ENCODE results near the gene TMEM52. TPM values are rescaled to one million over a fixed set of nuclear protein-coding genes. Genes with fewer than 3 reads are reported as not detected.

Gene TMEM52
- total RNA-seq, 5 donors from 2014 or later (not counting 1 experiment from before 2014, with no cell fraction given) = 0.28 to 0.93 (median 0.69) TPM; not detected in 2

DNA sequence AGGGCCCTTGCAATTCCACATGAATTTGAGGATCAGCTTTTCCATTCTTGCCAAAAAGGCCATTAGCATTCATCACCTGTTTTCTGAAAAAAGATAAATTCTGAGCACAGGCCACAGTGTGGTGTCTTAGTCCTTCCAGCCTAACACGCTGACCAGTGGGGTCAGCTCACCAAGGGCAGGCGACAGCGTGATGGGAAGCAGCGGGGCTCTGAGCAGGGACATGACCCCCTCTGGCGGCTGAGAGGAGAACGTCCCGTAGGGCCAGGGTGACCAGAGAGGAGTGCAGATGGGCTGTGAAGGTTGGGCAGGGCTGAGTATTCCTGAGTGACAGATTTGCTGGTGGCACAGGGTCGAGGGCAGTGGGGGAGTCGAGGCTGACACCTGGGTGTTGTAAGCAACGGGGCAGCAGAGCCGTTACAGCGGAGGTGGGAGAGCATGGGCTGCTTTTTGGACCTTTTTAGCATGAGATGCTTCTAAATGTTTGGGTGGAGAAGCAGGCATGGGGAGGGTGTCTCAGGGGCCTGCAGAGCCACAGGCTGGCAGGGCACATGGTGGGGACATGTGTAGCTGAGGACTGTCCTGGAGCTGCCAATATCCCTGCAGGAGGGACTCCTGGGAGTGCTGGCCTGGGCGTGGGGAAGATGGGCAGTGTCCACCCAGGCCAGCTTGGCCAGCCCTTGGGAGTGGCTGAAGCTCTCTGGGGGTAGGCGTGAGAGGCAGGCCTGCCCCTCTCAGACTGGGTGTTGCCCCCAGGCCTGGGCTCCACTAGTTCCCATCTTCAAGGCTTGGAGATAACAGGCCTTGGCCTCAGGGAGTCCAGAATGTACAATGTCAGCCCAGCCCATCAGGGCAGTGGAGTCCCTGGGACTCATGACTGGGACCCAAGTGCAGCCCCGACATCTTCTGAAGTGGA, 12.6 kb downstream of the TMEM52 start:
- Histone ChIP-seq H3K27ac (ENCODE audit: low read length) (no peak overlapping the region), H3K27me3 (replicated peaks in 1 of 2; ENCODE audit: control insufficient read depth in 2 of 2, extremely low read depth in 1 of 2, insufficient read depth in 2 of 2, low read length in 1 of 2) (peaks cover 0 to 8% of the 10 kb centered on the region in 2 experiments), H3K4me3 (ENCODE audit: control insufficient read depth in 1 of 2, extremely low read depth in 1 of 2, low read length in 1 of 2) (no peak overlapping the region), H3K4me1 (ENCODE audit: control insufficient read depth in 1 of 2, extremely low read depth in 1 of 2, insufficient read depth in 2 of 2, low read length in 2 of 2) (peaks cover 0 to 28% of the 10 kb centered on the region in 2 experiments), H3K36me3 (ENCODE audit: control insufficient read depth in 2 of 2, extremely low read depth in 1 of 2, insufficient read depth in 1 of 2, low read length in 1 of 2) (no peaks in the 10 kb centered on the region), H3K9me3 (no peaks in the 10 kb centered on the region)
- peak overlapping the region; percentile 54 to 71 (median 58) for H3K4me3 Mint-ChIP-seq
- H3K9me3 Mint-ChIP-seq = no peaks in the 10 kb centered on the region
- ATAC-seq (replicated peaks in 1 of 4) (peak in 3 of 4 experiments; percentile 17 to 21 (median 18)), DNase-seq (peak in 26 of 35 experiments; percentile 41 to 79 (median 56))
- CTCF ChIA-PET = interaction anchor here in 1 of 2 donors (1.5 kb wide), 1 partner anchor 37 kb away, joined by 3 read pairs; no protein-coding TSS in a partner anchor
- POLR2A ChIA-PET = no interaction called here
- peaks cover 13 to 18% (median 17%) of the 10 kb centered on the region in 3 donors for H3K4me1 Mint-ChIP-seq
- H3K36me3 Mint-ChIP-seq = no peaks in the 10 kb centered on the region
- H3K27ac Mint-ChIP-seq = peak overlapping the region; percentile 68 to 77
- no peaks in the 10 kb centered on the region for H3K27me3 Mint-ChIP-seq
- WGBS (ENCODE audit: insufficient coverage) = 34% methylated on average over 15 of the region's 15 CpGs

- peaks cover 0 to 21% of the 10 kb centered on the region in 2 experiments for H3K27me3 ChIP-seq (replicated peaks in 1 of 2; ENCODE audit: control insufficient read depth in 2 of 2, extremely low read depth in 1 of 2, insufficient read depth in 2 of 2, low read length in 1 of 2)
- H3K4me3 ChIP-seq (ENCODE audit: control insufficient read depth in 1 of 2, extremely low read depth in 1 of 2, low read length in 1 of 2) = no peak overlapping the region
- H3K36me3 ChIP-seq (ENCODE audit: control insufficient read depth in 2 of 2, extremely low read depth in 1 of 2, insufficient read depth in 1 of 2, low read length in 1 of 2) = no peaks in the 10 kb centered on the region
- no peak overlapping the region for H3K27ac ChIP-seq (ENCODE audit: low read length)
- Mint-ChIP-seq H3K4me1 (peaks cover 7 to 9% (median 8%) of the 10 kb centered on the region in 3 donors), H3K4me3 (no peak overlapping the region), H3K27ac (no peak overlapping the region), H3K27me3 (peaks cover 0 to 4% of the 10 kb centered on the region in 2 donors), H3K36me3 (no peaks in the 10 kb centered on the region), H3K9me3 (no peaks in the 10 kb centered on the region)
- DNase-seq (no peak), ATAC-seq (replicated peaks in 1 of 4) (no peak)
- ChIA-PET CTCF (no interaction called here), POLR2A (no interaction called here)
- 82% methylated on average over 2 of the region's 12 CpGs for WGBS (ENCODE audit: insufficient coverage)
- no peaks in the 10 kb centered on the region for H3K9me3 ChIP-seq
- H3K4me1 ChIP-seq (ENCODE audit: control insufficient read depth in 1 of 2, extremely low read depth in 1 of 2, insufficient read depth in 2 of 2, low read length in 2 of 2) = peaks cover 0 to 26% of the 10 kb centered on the region in 2 experiments
Observed at GRCh38 chr1:1903224-1903623, 15.9 kb downstream of the TMEM52 start.

GRCh38 chr1:1901641-1902294, 17.3 kb downstream of the TMEM52 start:
- WGBS (ENCODE audit: insufficient coverage) = 70% methylated on average over 10 of the region's 13 CpGs
- Mint-ChIP-seq H3K4me3 (no peak overlapping the region), H3K9me3 (no peaks in the 10 kb centered on the region)

GRCh38 chr1:1900883-1901640, 18.0 kb downstream of the TMEM52 start:
- no peak overlapping the region for H3K4me3 Mint-ChIP-seq

More at GRCh38 chr1:1901641-1902294, 17.3 kb downstream of the TMEM52 start:
- Histone ChIP-seq H3K27me3 (replicated peaks in 1 of 2; ENCODE audit: control insufficient read depth in 2 of 2, extremely low read depth in 1 of 2, insufficient read depth in 2 of 2, low read length in 1 of 2) (peaks cover 0 to 21% of the 10 kb centered on the region in 2 experiments), H3K36me3 (ENCODE audit: control insufficient read depth in 2 of 2, extremely low read depth in 1 of 2, insufficient read depth in 1 of 2, low read length in 1 of 2) (no peaks in the 10 kb centered on the region), H3K4me1 (ENCODE audit: control insufficient read depth in 1 of 2, extremely low read depth in 1 of 2, insufficient read depth in 2 of 2, low read length in 2 of 2) (peaks cover 0 to 20% of the 10 kb centered on the region in 2 experiments), H3K27ac (ENCODE audit: low read length) (no peak overlapping the region), H3K4me3 (ENCODE audit: control insufficient read depth in 1 of 2, extremely low read depth in 1 of 2, low read length in 1 of 2) (no peak overlapping the region), H3K9me3 (no peaks in the 10 kb centered on the region)
- Mint-ChIP-seq H3K27ac (no peak overlapping the region), H3K4me1 (peaks cover 7 to 8% (median 7%) of the 10 kb centered on the region in 3 donors), H3K36me3 (no peaks in the 10 kb centered on the region), H3K27me3 (peaks cover 0 to 4% of the 10 kb centered on the region in 2 donors)
- POLR2A ChIA-PET = interaction anchor here in 1 of 2 donors (0.7 kb wide), 1 partner anchor 21 kb away, joined by 5 read pairs; no protein-coding TSS in a partner anchor
- ATAC-seq (replicated peaks in 1 of 4) (no peak), DNase-seq (no peak)
- CTCF ChIA-PET = no interaction called here

DNA sequence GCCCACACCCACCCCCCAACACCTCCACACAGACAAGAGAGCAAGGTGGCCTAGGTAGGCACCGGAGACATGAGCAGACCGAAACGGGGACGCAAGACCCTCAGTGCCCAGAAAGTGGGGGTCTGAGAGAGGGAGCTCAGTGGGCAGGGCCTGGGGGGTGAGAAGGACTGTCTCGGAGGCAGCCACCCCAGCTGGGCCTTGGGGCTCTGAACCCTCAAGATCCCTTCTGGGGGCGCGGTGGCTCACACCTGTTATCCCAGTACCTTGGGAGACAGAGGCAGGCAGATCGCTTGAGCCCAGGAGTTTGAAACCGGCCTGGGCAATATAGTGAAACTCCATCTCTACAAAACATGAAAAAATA, 19.1 kb downstream of the TMEM52 start:
- Histone ChIP-seq H3K4me3 (ENCODE audit: control insufficient read depth in 1 of 2, extremely low read depth in 1 of 2, low read length in 1 of 2) (no peak overlapping the region), H3K27ac (ENCODE audit: low read length) (no peak overlapping the region), H3K4me1 (ENCODE audit: control insufficient read depth in 1 of 2, extremely low read depth in 1 of 2, insufficient read depth in 2 of 2, low read length in 2 of 2) (peaks cover 2 to 21% of the 10 kb centered on the region in 2 experiments), H3K27me3 (replicated peaks in 1 of 2; ENCODE audit: control insufficient read depth in 2 of 2, extremely low read depth in 1 of 2, insufficient read depth in 2 of 2, low read length in 1 of 2) (peaks cover 0 to 36% of the 10 kb centered on the region in 2 experiments), H3K36me3 (ENCODE audit: control insufficient read depth in 2 of 2, extremely low read depth in 1 of 2, insufficient read depth in 1 of 2, low read length in 1 of 2) (no peaks in the 10 kb centered on the region), H3K9me3 (no peaks in the 10 kb centered on the region)
- Mint-ChIP-seq H3K27me3 (peaks cover 0 to 4% of the 10 kb centered on the region in 2 donors), H3K36me3 (no peaks in the 10 kb centered on the region), H3K9me3 (no peaks in the 10 kb centered on the region), H3K4me3 (no peak overlapping the region), H3K27ac (no peak overlapping the region), H3K4me1 (peaks cover 5 to 12% (median 9%) of the 10 kb centered on the region in 3 donors)
- whole genome bisulfite sequencing (ENCODE audit: insufficient coverage) = 60% methylated on average over 2 of the region's 9 CpGs
- POLR2A ChIA-PET = interaction anchor here in 1 of 2 donors (0.6 kb wide), 1 partner anchor 92 kb away, joined by 4 read pairs; no protein-coding TSS in a partner anchor
- ATAC-seq (replicated peaks in 1 of 4) (no peak), DNase-seq (no peak)
- CTCF ChIA-PET = no interaction called here

More at GRCh38 chr1:1900883-1901640, 18.0 kb downstream of the TMEM52 start:
- Mint-ChIP-seq H3K36me3 (no peaks in the 10 kb centered on the region), H3K4me1 (peaks cover 3 to 4% (median 4%) of the 10 kb centered on the region in 3 donors), H3K27ac (no peak overlapping the region), H3K27me3 (peaks cover 0 to 4% of the 10 kb centered on the region in 2 donors), H3K9me3 (no peaks in the 10 kb centered on the region)
- DNase-seq = no peak
- peaks cover 0 to 24% of the 10 kb centered on the region in 2 experiments for H3K27me3 ChIP-seq (replicated peaks in 1 of 2; ENCODE audit: control insufficient read depth in 2 of 2, extremely low read depth in 1 of 2, insufficient read depth in 2 of 2, low read length in 1 of 2)
- ChIA-PET POLR2A (interaction anchor here in 1 of 2 donors (0.6 kb wide), 1 partner anchor 26 kb away, joined by 8 read pairs; no protein-coding TSS in a partner anchor), CTCF (no interaction called here)
- no peak overlapping the region for H3K4me3 ChIP-seq (ENCODE audit: control insufficient read depth in 1 of 2, extremely low read depth in 1 of 2, low read length in 1 of 2)
- no peak overlapping the region for H3K27ac ChIP-seq (ENCODE audit: low read length)
- no peak for ATAC-seq (replicated peaks in 1 of 4)
- no peaks in the 10 kb centered on the region for H3K36me3 ChIP-seq (ENCODE audit: control insufficient read depth in 2 of 2, extremely low read depth in 1 of 2, insufficient read depth in 1 of 2, low read length in 1 of 2)
- WGBS (ENCODE audit: insufficient coverage) = 84% methylated on average over 10 of the region's 14 CpGs
- H3K4me1 ChIP-seq (ENCODE audit: control insufficient read depth in 1 of 2, extremely low read depth in 1 of 2, insufficient read depth in 2 of 2, low read length in 2 of 2) = peaks cover 0 to 13% of the 10 kb centered on the region in 2 experiments
- H3K9me3 ChIP-seq = no peaks in the 10 kb centered on the region
